DOHH2 (cell line): ENCODE measurements around the gene GIPC3.

Source experiments
- EZH2phosphoT487 ChIP-seq: fragments of 200-600 bp; sonication (generic); IDR thresholded peaks from 2 replicates; pipeline ENCODE4 v1.6.1; 2017; ENCODE audit warnings: borderline replicate concordance, mild to moderate bottlenecking, antibody characterized with exemption, low read length, moderate library complexity, mixed read lengths
- TF ChIP-seq, protein P1 (sequence below): fragments of 200-600 bp; sonication (generic); IDR thresholded peaks from one replicate; pipeline ENCODE4 v1.5.1; 2014; ENCODE audit warnings: antibody characterized with exemption, mild to moderate bottlenecking, low read depth, low read length; ENCODE audit not compliant: poor library complexity, severe bottlenecking

DNA sequence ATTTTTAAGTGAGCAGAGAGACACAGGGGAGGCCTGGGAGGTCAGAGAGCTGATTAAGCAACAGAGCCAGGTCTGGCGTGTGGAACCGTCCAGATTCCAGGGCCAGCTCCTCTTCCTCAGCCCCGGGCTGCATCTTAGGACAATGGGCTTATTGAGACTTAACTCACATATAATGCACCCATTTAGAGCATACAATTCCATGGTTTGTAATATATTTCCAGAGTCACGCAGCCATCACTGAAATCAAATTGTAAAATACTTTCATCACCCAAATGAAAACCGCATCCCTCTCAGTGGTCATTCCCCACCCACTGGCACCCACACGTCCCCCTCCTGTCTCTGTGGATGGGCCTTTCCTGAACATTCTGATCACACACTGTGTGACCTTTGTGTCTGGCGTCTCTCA lies 14.7 kb upstream of the GIPC3 start:
- TF ChIP-seq EZH2phosphoT487 = no peak
- TF ChIP-seq, protein P1, sequence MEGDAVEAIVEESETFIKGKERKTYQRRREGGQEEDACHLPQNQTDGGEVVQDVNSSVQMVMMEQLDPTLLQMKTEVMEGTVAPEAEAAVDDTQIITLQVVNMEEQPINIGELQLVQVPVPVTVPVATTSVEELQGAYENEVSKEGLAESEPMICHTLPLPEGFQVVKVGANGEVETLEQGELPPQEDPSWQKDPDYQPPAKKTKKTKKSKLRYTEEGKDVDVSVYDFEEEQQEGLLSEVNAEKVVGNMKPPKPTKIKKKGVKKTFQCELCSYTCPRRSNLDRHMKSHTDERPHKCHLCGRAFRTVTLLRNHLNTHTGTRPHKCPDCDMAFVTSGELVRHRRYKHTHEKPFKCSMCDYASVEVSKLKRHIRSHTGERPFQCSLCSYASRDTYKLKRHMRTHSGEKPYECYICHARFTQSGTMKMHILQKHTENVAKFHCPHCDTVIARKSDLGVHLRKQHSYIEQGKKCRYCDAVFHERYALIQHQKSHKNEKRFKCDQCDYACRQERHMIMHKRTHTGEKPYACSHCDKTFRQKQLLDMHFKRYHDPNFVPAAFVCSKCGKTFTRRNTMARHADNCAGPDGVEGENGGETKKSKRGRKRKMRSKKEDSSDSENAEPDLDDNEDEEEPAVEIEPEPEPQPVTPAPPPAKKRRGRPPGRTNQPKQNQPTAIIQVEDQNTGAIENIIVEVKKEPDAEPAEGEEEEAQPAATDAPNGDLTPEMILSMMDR = no peak
